Measurements from ENCODE around the gene TMEM132D. TPM values are rescaled to one million over a fixed set of nuclear protein-coding genes. Genes with fewer than 3 reads are reported as not detected.

TMEM132D gene
- total RNA-seq, 3 donors from 2014 or later = 0.09 to 0.24 (median 0.12) TPM

- H3K9me3 ChIP-seq = no peaks in the 10 kb centered on the region
- no peak for TF ChIP-seq CTCF (IDR thresholded peaks at IDR 0.05)
- intact Hi-C loops (cut with DNase I, micrococcal nuclease) = no loop called here
- DNase-seq = no peak
- no peak for ATAC-seq
- H3K4me3 ChIP-seq = no peak overlapping the region
- no peaks in the 10 kb centered on the region for H3K4me1 ChIP-seq (ENCODE audit: low read depth)
- no peaks in the 10 kb centered on the region for H3K36me3 ChIP-seq (ENCODE audit: low read depth)
Observed at GRCh38 chr12:129494260-129494659, 409.6 kb downstream of the TMEM132D start.

- Histone ChIP-seq H3K4me1 (ENCODE audit: low read depth) (no peaks in the 10 kb centered on the region), H3K9me3 (no peaks in the 10 kb centered on the region), H3K4me3 (no peak overlapping the region), H3K36me3 (ENCODE audit: low read depth) (no peaks in the 10 kb centered on the region)
- DNase-seq (no peak), ATAC-seq (peak; percentile 78)
- TF ChIP-seq CTCF (IDR thresholded peaks at IDR 0.05) = no peak
- intact Hi-C loops (cut with DNase I, micrococcal nuclease) = no loop called here
Observed at GRCh38 chr12:129489100-129489676, 414.6 kb downstream of the TMEM132D start.

DNA sequence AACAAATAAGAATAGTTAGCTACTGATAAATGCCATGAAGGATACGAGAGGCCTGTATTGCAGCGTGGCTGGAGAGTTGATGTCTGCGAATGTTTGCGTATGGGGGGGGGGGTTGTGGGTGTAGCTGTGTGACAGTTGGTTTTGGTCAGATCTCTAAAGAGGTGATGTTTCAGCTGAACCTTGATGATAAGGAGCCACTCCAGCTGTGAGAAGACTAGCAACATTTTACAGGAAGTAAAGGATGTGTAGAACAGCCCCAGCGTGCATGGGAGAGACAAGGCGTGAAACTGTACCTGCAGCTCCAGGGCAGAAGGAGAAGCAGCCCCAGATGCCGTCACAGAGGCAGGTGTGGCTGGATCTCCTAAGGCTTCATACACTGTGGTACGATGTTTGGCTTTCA lies 416.9 kb downstream of the TMEM132D start:
- peak; percentile 59 for ATAC-seq
- no peak overlapping the region for H3K4me3 ChIP-seq
- no peak for TF ChIP-seq CTCF (IDR thresholded peaks at IDR 0.05)

GRCh38 chr12:129483111-129483893 lies 420.5 kb downstream of the TMEM132D start:
- H3K9me3 ChIP-seq = peaks cover 3% of the 10 kb centered on the region
- TF ChIP-seq CTCF (IDR thresholded peaks at IDR 0.05) = no peak
- intact Hi-C loops (cut with DNase I, micrococcal nuclease) = no loop called here
- DNase-seq (no peak), ATAC-seq (no peak)
- no peaks in the 10 kb centered on the region for H3K36me3 ChIP-seq (ENCODE audit: low read depth)
- H3K4me1 ChIP-seq (ENCODE audit: low read depth) = no peaks in the 10 kb centered on the region
- H3K4me3 ChIP-seq = no peak overlapping the region

More for the DNA sequence above, 416.9 kb downstream of the TMEM132D start:
- no peak for DNase-seq
- Histone ChIP-seq H3K36me3 (ENCODE audit: low read depth) (no peaks in the 10 kb centered on the region), H3K9me3 (no peaks in the 10 kb centered on the region), H3K4me1 (ENCODE audit: low read depth) (no peaks in the 10 kb centered on the region)
- intact Hi-C loops (cut with DNase I, micrococcal nuclease) = no loop called here

GRCh38 chr12:129481921-129482320 lies 421.9 kb downstream of the TMEM132D start:
- DNase-seq (no peak), ATAC-seq (no peak)
- no peak for TF ChIP-seq CTCF (IDR thresholded peaks at IDR 0.05)

More at GRCh38 chr12:129481921-129482320, 421.9 kb downstream of the TMEM132D start:
- H3K4me1 ChIP-seq (ENCODE audit: low read depth) = no peaks in the 10 kb centered on the region
- H3K36me3 ChIP-seq (ENCODE audit: low read depth) = no peaks in the 10 kb centered on the region
- H3K9me3 ChIP-seq = peaks cover 3% of the 10 kb centered on the region
- intact Hi-C loops (cut with DNase I, micrococcal nuclease) = no loop called here
- no peak overlapping the region for H3K4me3 ChIP-seq

All from mucosa of descending colon (tissue), 3 donors.